Thymus (tissue), 11 donors: Measurements from ENCODE around the gene DDIT3. TPM values are rescaled to one million over a fixed set of nuclear protein-coding genes. Genes with fewer than 3 reads are reported as not detected.
A peak's percentile ranks its signal among the peaks of the same experiment; 100 is the strongest.

Source experiments
- DNase-seq, 9 donors: peaks; one replicate each; pipeline ENCODE4 v3.0.0-alpha.2; 2013; ENCODE audit warnings: low spot score in 9 of 9, low read depth in 6 of 9, missing footprints in 1 of 9
- H3K27ac ChIP-seq, 2 donors: one replicate each; pipeline ENCODE4 v1.5.1; 2013; ENCODE audit warnings: control low read depth in 1 of 2, low read depth in 1 of 2, low read length in 1 of 2, mild to moderate bottlenecking in 1 of 2, moderate library complexity in 1 of 2
- H3K27me3 ChIP-seq, 2 donors: one replicate each; pipeline ENCODE4 v1.5.1; 2013; ENCODE audit warnings: low read length in 1 of 2; ENCODE audit not compliant: control insufficient read depth in 2 of 2, insufficient read depth in 1 of 2
- H3K36me3 ChIP-seq, 2 donors: one replicate each; pipeline ENCODE4 v1.5.1; 2013; ENCODE audit warnings: low read length in 1 of 2, mild to moderate bottlenecking in 1 of 2, moderate library complexity in 1 of 2; ENCODE audit not compliant: control insufficient read depth in 2 of 2, insufficient read depth in 2 of 2
- H3K4me1 ChIP-seq, 2 donors: one replicate each; pipeline ENCODE4 v1.5.1; 2013; ENCODE audit warnings: low read length in 2 of 2; ENCODE audit not compliant: control insufficient read depth in 2 of 2, insufficient read depth in 2 of 2
- H3K4me3 ChIP-seq, 2 donors: one replicate each; pipeline ENCODE4 v1.5.1; 2013; ENCODE audit warnings: low read length in 2 of 2, control low read depth in 1 of 2, mild to moderate bottlenecking in 1 of 2
- H3K9me3 ChIP-seq, 2 donors: one replicate each; pipeline ENCODE4 v1.5.1; 2013; ENCODE audit warnings: low read length in 1 of 2, mild to moderate bottlenecking in 1 of 2; ENCODE audit not compliant: control insufficient read depth in 2 of 2, insufficient read depth in 1 of 2
- WGBS: extraction: QIAGEN DNeasy Blood & Tissue Kit; methylation state at CpG from one replicate; pipeline ENCODE4 v1.1.7; 2013; 5-methylcytosine and 5-hydroxymethylcytosine counted together
- polyA plus RNA-seq: library from polyadenylated mRNA; stranded (reverse); fragments of 200-250 nt; gene quantifications from one replicate; pipeline ENCODE4 v1.2.3, GENCODE V29; 2013
- total RNA-seq: library from RNA; stranded (reverse); fragments of 120-200 nt; gene quantifications from one replicate; pipeline ENCODE4 v1.2.4, GENCODE V29; 2013
- donor health status: healthy.

The DDIT3 gene
- total and polyA plus RNA-seq, 2 donors: 25.0 to 43.4 TPM

GRCh38 chr12:57554897-57555296, 34.6 kb upstream of the DDIT3 start:
- peaks cover 3 to 5% of the 10 kb centered on the region in 2 donors for H3K4me1 ChIP-seq
- H3K4me3 ChIP-seq: no peak overlapping the region
- H3K36me3 ChIP-seq: no peaks in the 10 kb centered on the region
- no peak overlapping the region for H3K27ac ChIP-seq
- peaks cover 0 to 2% of the 10 kb centered on the region in 2 donors for H3K9me3 ChIP-seq
- no peak for DNase-seq
- WGBS: 98% methylated on average over 1 of the region's 1 CpG
- peaks cover 4 to 51% of the 10 kb centered on the region in 2 donors for H3K27me3 ChIP-seq

- WGBS: 98% methylated on average over 2 of the region's 2 CpGs
- no peak for DNase-seq
- no peak overlapping the region for H3K4me3 ChIP-seq
These were observed 34.1 kb upstream of the DDIT3 start for GRCh38 chr12:57554453-57554852.

DNA sequence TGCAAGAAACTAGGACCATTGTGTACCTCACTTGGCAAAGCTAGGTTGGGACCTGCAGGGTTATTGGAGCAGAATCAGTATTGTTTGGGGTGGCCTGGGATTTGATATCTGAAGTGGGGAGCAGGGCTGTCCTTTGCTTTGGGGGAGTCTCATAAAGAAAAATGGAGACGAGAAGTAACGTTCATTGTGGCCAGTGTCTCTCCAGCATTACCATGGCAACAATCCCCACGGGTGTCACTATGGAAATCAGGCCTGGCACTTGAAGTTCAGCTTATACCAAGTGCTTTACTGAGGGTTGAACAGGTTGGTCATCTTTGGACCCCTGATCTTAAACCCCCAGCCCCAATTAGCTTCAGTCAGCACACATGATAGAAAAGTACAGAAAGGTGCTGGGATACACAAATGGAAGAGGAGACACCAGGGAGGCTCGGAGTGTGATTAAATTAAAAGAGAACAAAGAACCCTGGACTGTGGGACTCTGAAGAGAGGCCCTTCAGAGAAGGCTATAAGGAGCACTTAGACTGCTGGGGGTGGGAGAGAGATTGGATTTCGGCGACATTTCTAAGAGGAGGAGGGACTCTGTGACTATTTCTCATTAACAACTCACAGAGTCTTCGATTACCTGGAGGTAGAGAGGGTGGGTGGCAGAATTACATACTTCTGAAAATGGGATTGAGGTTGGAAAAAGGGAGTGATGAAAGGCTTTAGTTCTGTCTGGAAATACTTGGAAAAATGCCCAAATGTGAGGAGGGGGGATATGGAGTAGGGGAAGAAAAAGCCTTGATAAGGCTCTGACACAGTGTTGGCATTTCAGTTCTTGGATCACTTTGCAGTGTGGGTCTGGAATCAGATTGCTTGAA, 33.3 kb upstream of the DDIT3 start:
- H3K4me1 ChIP-seq: peaks cover 3 to 10% of the 10 kb centered on the region in 2 donors
- WGBS: 90% methylated on average over 7 of the region's 7 CpGs
- no peak for DNase-seq
- peaks cover 0 to 2% of the 10 kb centered on the region in 2 donors for H3K9me3 ChIP-seq
- H3K36me3 ChIP-seq: no peaks in the 10 kb centered on the region
- H3K27ac ChIP-seq: no peak overlapping the region
- peaks cover 15 to 64% of the 10 kb centered on the region in 2 donors for H3K27me3 ChIP-seq
- no peak overlapping the region for H3K4me3 ChIP-seq

More at GRCh38 chr12:57554453-57554852, 34.1 kb upstream of the DDIT3 start:
- peaks cover 6 to 55% of the 10 kb centered on the region in 2 donors for H3K27me3 ChIP-seq
- peaks cover 3 to 8% of the 10 kb centered on the region in 2 donors for H3K4me1 ChIP-seq
- peaks cover 0 to 2% of the 10 kb centered on the region in 2 donors for H3K9me3 ChIP-seq
- H3K27ac ChIP-seq: no peak overlapping the region
- no peaks in the 10 kb centered on the region for H3K36me3 ChIP-seq

DNA sequence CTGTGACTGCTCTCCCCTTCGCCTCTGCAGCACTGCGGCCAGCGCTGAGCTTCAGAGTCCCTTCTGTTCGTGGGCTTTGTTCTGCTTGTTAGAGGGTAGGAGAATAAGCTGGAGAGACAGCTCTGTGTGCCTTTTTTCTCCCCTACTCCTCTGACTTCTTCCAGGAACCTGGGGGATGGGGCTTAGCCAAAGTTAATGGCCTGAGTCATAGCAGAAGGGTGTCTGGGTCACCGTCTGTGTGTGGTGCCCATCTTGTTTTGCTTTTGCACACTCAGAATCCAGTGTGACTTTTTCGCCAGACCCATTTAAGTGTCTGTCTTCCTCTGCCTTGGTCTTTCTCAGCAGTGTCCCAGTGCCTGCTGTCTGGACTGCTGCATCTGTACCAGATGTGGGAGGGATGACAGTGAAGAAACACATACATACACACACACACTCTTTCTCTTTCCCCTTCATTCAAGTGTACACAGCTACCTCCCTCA, 32.6 kb upstream of the DDIT3 start:
- Histone ChIP-seq H3K27me3 (peaks cover 19 to 71% of the 10 kb centered on the region in 2 donors), H3K36me3 (no peaks in the 10 kb centered on the region), H3K4me1 (peaks cover 3 to 10% of the 10 kb centered on the region in 2 donors), H3K4me3 (no peak overlapping the region), H3K9me3 (peaks cover 0 to 2% of the 10 kb centered on the region in 2 donors), H3K27ac (no peak overlapping the region)
- WGBS: 85% methylated on average over 6 of the region's 6 CpGs
- no peak for DNase-seq

DNA sequence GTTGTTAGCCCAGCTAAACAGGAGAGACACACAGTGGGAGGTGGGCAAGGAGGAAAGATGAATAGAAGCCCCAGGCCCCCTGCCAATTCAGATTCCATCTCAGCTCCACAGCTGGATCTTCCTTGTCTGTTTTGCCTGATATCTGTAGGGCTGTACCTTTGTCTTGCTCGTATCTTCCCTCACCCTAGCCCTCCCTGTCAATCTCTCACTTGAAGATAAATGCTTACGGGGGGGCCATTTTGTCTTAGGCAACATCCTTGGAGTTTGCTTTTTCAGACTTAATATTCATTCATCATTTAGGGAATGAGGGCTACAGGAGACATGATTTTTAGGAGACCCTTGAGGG, 32.0 kb upstream of the DDIT3 start:
- DNase-seq: no peak

GRCh38 chr12:57551637-57552305, 31.5 kb upstream of the DDIT3 start:
- 95% methylated on average over 3 of the region's 3 CpGs for WGBS
- peaks cover 21 to 77% of the 10 kb centered on the region in 2 donors for H3K27me3 ChIP-seq
- peaks cover 3 to 12% of the 10 kb centered on the region in 2 donors for H3K4me1 ChIP-seq
- H3K36me3 ChIP-seq: no peaks in the 10 kb centered on the region
- H3K9me3 ChIP-seq: peaks cover 0 to 5% of the 10 kb centered on the region in 2 donors
- no peak for DNase-seq
- no peak overlapping the region for H3K27ac ChIP-seq
- H3K4me3 ChIP-seq: no peak overlapping the region

More for the DNA sequence above, 32.0 kb upstream of the DDIT3 start:
- no peak overlapping the region for H3K27ac ChIP-seq
- no peak overlapping the region for H3K4me3 ChIP-seq
- H3K36me3 ChIP-seq: no peaks in the 10 kb centered on the region
- peaks cover 21 to 77% of the 10 kb centered on the region in 2 donors for H3K27me3 ChIP-seq
- H3K9me3 ChIP-seq: peaks cover 0 to 2% of the 10 kb centered on the region in 2 donors
- H3K4me1 ChIP-seq: peaks cover 3 to 10% of the 10 kb centered on the region in 2 donors
- whole genome bisulfite sequencing: 92% methylated on average over 2 of the region's 2 CpGs

DNA sequence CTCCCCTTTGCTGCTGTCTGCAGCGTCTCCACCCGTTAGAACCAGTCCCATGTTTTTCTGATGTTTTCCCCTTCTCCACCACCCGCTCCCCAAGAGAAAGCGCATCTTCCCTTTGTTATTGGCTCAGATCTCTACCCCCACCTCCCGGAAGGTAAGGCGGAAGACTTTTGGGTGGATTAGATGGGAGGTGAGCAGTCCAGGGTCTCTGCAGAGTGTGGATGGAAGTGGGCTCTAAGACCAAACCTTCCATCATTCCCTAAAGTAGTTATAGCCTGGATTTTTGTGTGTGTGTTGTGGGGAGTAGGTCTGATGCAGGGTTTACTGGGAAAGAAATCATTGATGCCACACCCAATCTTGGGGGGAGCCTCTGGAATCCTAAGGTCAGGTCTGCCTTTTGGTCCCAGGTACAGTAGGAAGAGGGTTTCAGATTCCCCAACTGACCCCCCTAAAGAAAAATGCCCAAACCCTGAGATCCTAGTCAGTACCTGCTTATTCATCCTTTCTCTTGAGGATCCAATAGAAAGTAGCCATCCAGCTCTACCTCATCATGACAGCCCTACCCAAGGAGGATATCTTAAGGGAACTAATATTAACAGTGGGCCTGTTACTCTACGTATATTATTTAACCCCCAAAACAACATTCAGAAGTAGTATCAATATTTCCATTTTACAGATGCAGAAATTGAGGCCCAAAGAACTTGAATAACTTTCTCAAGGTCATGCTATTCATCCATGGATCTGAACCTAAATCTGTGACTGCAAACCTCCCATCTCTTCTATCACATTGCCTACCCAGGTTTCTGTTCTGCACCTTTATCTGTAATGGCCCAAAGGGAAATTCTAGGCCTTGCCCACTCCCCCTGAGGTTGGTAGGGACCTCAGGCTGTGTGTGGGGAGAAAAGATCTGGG, 30.6 kb upstream of the DDIT3 start:
- DNase-seq: no peak
- Histone ChIP-seq H3K4me1 (peaks cover 9 to 18% of the 10 kb centered on the region in 2 donors), H3K4me3 (no peak overlapping the region), H3K27ac (no peak overlapping the region), H3K36me3 (no peaks in the 10 kb centered on the region), H3K27me3 (peaks cover 21 to 77% of the 10 kb centered on the region in 2 donors), H3K9me3 (peaks cover 0 to 8% of the 10 kb centered on the region in 2 donors)
- 80% methylated on average over 7 of the region's 7 CpGs for WGBS

DNA sequence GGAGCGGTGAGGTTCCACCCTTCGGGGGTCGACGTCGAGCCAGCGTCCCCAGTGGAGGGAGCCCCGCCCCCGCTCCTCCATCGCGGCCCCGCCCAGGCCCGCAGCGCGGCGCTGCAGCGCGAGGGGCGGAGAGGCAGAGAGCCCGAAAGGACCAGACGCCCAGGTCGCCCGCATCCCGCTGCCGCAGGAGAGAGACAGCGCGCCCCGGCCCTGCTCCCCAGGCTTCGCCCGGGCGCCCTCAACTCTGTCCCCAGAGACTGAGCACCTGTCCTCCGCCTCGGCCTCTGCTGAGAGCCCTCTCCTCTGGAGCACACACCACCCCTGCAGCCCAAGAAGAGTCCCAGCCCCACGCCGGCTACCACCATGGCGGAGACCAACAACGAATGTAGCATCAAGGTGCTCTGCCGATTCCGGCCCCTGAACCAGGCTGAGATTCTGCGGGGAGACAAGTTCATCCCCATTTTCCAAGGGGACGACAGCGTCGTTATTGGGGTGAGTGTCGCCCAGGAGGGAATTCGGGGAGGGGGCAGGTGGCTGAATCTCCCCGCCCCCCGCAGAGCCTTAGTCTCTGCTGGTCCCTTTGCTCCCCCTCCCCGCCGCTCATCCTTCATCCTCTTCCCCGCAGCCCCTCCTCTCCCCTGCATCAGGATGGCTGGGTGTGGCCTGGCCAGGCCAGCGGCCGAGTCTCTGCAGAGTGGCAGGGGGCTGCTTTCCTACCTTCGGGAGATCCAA, 29.8 kb upstream of the DDIT3 start, which contains the start of gene KIF5A:
KIF5A (plus strand) TSS at position 136 of the 732 bp plus-strand sequence; CDS start at position 364, 228 bp downstream.
- H3K9me3 ChIP-seq: peaks cover 0 to 8% of the 10 kb centered on the region in 2 donors
- DNase-seq: peak in 3 of 9 donors; percentile 37 to 53 (median 48)
- H3K4me1 ChIP-seq: peaks cover 12 to 23% of the 10 kb centered on the region in 2 donors
- H3K4me3 ChIP-seq: peak within 1 kb of the TSS; percentile 6 to 47
- no peaks in the 10 kb centered on the region for H3K36me3 ChIP-seq
- H3K27me3 ChIP-seq: peaks cover 21 to 77% of the 10 kb centered on the region in 2 donors
- no peak within 1 kb of the TSS for H3K27ac ChIP-seq
- WGBS: 9% methylated on average over 52 of the region's 52 CpGs
